Measurements from ENCODE around the gene CDRT15. TPM values are rescaled to one million over a fixed set of nuclear protein-coding genes. Genes with fewer than 3 reads are reported as not detected.
A peak's percentile ranks its signal among the peaks of the same experiment; 100 is the strongest.

CDRT15 gene
- total RNA-seq, 1 experiment from 2014 or later, result not detected

DNA sequence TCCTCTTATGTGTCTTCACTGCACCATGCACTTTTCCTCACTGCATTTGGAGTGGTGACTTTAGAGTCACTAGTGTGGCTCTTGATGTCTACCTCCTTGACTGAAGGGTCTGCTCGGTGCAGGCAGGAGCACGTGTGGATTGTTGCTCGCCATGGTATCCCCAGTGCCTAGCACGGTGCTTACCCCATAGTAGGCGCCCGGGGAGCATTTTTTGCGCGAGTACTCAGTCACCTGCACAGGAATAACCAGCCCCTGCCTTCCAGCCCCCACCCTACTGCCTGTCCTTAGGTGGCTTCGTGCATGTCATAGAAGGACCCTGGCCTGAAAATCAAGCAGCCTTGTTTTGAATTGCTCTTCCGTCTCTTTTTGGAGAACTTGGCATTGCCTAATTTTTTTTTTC is 31.3 kb downstream of the CDRT15 start:
- Histone ChIP-seq H3K4me1 (ENCODE audit: low read length) (no peaks in the 10 kb centered on the region; the same call in 1 of the 2 replicates), H3K79me2 (ENCODE audit: low read length) (0 out of 2 replicates have a peak, but pooled peaks cover 5% of the 10 kb centered on the region), H3K27me3 (ENCODE audit: low read length) (no peaks in the 10 kb centered on the region), H3K27ac (ENCODE audit: low read length) (no peak overlapping the region), H2AFZ (ENCODE audit: low read length) (no peak overlapping the region), H3K9ac (ENCODE audit: low read length) (no peak overlapping the region), H3K9me2 (replicated peaks; ENCODE audit: insufficient read depth, low read length) (no peaks in the 10 kb centered on the region), H3K9me3 (ENCODE audit: low read length) (no peaks in the 10 kb centered on the region), H3K36me3 (ENCODE audit: insufficient read depth, low read length) (no peaks in the 10 kb centered on the region), H4K20me1 (ENCODE audit: insufficient read depth, low read depth, low read length) (no peaks in the 10 kb centered on the region), H3K4me3 (ENCODE audit: low read length) (no peak overlapping the region), H3K4me2 (ENCODE audit: low read depth, low read length, poor library complexity, severe bottlenecking) (no peak overlapping the region)
- no peak for DNase-seq

- no peaks in the 10 kb centered on the region for H3K36me3 ChIP-seq (ENCODE audit: insufficient read depth, low read length)
- H3K9me2 ChIP-seq (replicated peaks; ENCODE audit: insufficient read depth, low read length), result no peaks in the 10 kb centered on the region
- H3K9ac ChIP-seq (ENCODE audit: low read length), result no peak overlapping the region
- H4K20me1 ChIP-seq (ENCODE audit: insufficient read depth, low read depth, low read length), result no peaks in the 10 kb centered on the region
- H3K4me3 ChIP-seq (ENCODE audit: low read length), result no peak overlapping the region
- H3K4me2 ChIP-seq (ENCODE audit: low read depth, low read length, poor library complexity, severe bottlenecking), result no peak overlapping the region
- H3K27ac ChIP-seq (ENCODE audit: low read length), result no peak overlapping the region
- no peak for DNase-seq
- H2AFZ ChIP-seq (ENCODE audit: low read length), result no peak overlapping the region
- no peaks in the 10 kb centered on the region; the same call in 1 of the 2 replicates for H3K4me1 ChIP-seq (ENCODE audit: low read length)
- H3K79me2 ChIP-seq (ENCODE audit: low read length), result 0 out of 2 replicates have a peak, but pooled peaks cover 9% of the 10 kb centered on the region
- no peaks in the 10 kb centered on the region for H3K9me3 ChIP-seq (ENCODE audit: low read length)
- no peaks in the 10 kb centered on the region for H3K27me3 ChIP-seq (ENCODE audit: low read length)
Measured at GRCh38 chr17:14204546-14204945, 32.1 kb downstream of the CDRT15 start.

GRCh38 chr17:14204084-14204483 is 32.6 kb downstream of the CDRT15 start:
- no peaks in the 10 kb centered on the region; the same call in 1 of the 2 replicates for H3K4me1 ChIP-seq (ENCODE audit: low read length)
- no peak overlapping the region for H3K4me3 ChIP-seq (ENCODE audit: low read length)
- no peak overlapping the region for H3K4me2 ChIP-seq (ENCODE audit: low read depth, low read length, poor library complexity, severe bottlenecking)

GRCh38 chr17:14203388-14203787 is 33.3 kb downstream of the CDRT15 start:
- DNase-seq, result peak; percentile 54
- Histone ChIP-seq H2AFZ (ENCODE audit: low read length) (no peak overlapping the region), H4K20me1 (ENCODE audit: insufficient read depth, low read depth, low read length) (no peaks in the 10 kb centered on the region), H3K36me3 (ENCODE audit: insufficient read depth, low read length) (no peaks in the 10 kb centered on the region), H3K9ac (ENCODE audit: low read length) (no peak overlapping the region), H3K79me2 (ENCODE audit: low read length) (peaks cover 15% of the 10 kb centered on the region; the same call in 1 of the 2 replicates), H3K4me3 (ENCODE audit: low read length) (no peak overlapping the region), H3K27ac (ENCODE audit: low read length) (no peak overlapping the region), H3K4me2 (ENCODE audit: low read depth, low read length, poor library complexity, severe bottlenecking) (no peak overlapping the region), H3K9me3 (ENCODE audit: low read length) (no peaks in the 10 kb centered on the region), H3K4me1 (ENCODE audit: low read length) (no peaks in the 10 kb centered on the region; the same call in 1 of the 2 replicates), H3K9me2 (replicated peaks; ENCODE audit: insufficient read depth, low read length) (no peaks in the 10 kb centered on the region), H3K27me3 (ENCODE audit: low read length) (no peaks in the 10 kb centered on the region)

More at GRCh38 chr17:14204084-14204483, 32.6 kb downstream of the CDRT15 start:
- peaks cover 10% of the 10 kb centered on the region; the same call in 1 of the 2 replicates for H3K79me2 ChIP-seq (ENCODE audit: low read length)
- no peaks in the 10 kb centered on the region for H3K9me3 ChIP-seq (ENCODE audit: low read length)
- H2AFZ ChIP-seq (ENCODE audit: low read length), result no peak overlapping the region
- H3K27me3 ChIP-seq (ENCODE audit: low read length), result no peaks in the 10 kb centered on the region
- no peak for DNase-seq
- no peak overlapping the region for H3K9ac ChIP-seq (ENCODE audit: low read length)
- no peaks in the 10 kb centered on the region for H4K20me1 ChIP-seq (ENCODE audit: insufficient read depth, low read depth, low read length)
- H3K9me2 ChIP-seq (replicated peaks; ENCODE audit: insufficient read depth, low read length), result no peaks in the 10 kb centered on the region
- H3K36me3 ChIP-seq (ENCODE audit: insufficient read depth, low read length), result no peaks in the 10 kb centered on the region
- H3K27ac ChIP-seq (ENCODE audit: low read length), result no peak overlapping the region

DNA sequence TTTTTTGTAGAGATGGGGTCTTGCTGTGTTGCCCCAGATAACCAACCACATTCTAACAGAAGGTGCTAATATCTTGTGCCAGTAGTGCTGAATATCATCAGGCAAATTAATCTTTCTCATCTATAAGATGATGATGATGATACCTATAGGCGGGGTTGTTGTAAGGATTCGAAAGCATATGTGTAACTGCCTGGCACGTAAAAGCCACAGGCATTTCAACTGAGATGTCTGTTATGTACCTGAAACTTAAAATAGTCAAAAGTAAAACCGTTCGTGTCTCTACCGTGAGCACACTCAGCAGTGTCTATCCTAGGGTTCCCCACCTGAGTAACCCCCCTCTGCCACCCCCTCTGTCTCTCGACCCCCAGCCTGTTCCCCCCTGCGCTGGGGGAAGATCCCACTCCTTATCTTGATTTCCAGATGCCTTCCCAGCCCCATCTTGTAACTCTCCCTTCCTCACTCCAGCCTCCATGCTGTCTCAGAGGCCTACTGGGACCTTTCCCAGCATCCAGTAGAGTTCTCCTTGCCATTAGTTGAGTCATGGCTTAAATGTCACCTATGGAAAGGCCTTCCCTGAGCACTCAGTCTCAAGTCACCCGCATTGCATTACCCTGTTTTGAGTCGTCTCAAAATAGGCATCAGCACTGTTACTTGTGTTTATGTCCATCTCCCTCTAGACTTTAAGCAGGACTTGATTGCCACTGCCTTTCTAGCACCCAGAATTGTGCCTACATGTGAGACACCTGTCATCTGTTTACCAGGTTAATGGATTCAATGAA is 34.1 kb downstream of the CDRT15 start:
- H3K36me3 ChIP-seq (ENCODE audit: insufficient read depth, low read length), result no peaks in the 10 kb centered on the region
- no peak overlapping the region for H2AFZ ChIP-seq (ENCODE audit: low read length)
- H3K79me2 ChIP-seq (ENCODE audit: low read length), result peaks cover 22% of the 10 kb centered on the region; the same call in 1 of the 2 replicates
- H3K27me3 ChIP-seq (ENCODE audit: low read length), result no peaks in the 10 kb centered on the region
- H3K9me3 ChIP-seq (ENCODE audit: low read length), result no peaks in the 10 kb centered on the region
- H3K9me2 ChIP-seq (replicated peaks; ENCODE audit: insufficient read depth, low read length), result no peaks in the 10 kb centered on the region
- H3K4me1 ChIP-seq (ENCODE audit: low read length), result no peaks in the 10 kb centered on the region; the same call in 1 of the 2 replicates
- H3K4me3 ChIP-seq (ENCODE audit: low read length), result no peak overlapping the region
- no peaks in the 10 kb centered on the region for H4K20me1 ChIP-seq (ENCODE audit: insufficient read depth, low read depth, low read length)
- H3K9ac ChIP-seq (ENCODE audit: low read length), result no peak overlapping the region
- H3K27ac ChIP-seq (ENCODE audit: low read length), result no peak overlapping the region
- no peak for DNase-seq
- no peak overlapping the region for H3K4me2 ChIP-seq (ENCODE audit: low read depth, low read length, poor library complexity, severe bottlenecking)

DNA sequence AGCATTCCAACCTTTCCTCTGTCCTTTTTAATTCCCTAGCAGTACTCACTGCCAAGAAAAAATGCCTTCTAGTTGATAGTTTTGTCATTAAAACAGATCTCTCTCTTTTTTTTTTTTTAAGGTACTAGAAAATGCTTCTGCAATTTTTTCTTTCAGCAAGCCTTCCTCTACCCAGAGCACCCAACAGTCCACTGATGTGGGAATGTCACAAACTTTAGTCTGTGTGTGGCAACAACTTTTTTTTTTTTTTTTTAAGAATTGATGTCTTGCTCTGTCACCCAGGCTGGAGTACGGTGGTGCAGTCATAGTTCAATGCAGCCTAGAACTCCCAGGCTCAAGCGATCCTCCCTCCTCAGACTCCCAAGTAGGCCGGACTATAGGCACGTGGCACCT is 34.7 kb downstream of the CDRT15 start:
- peaks cover 22% of the 10 kb centered on the region; the same call in 1 of the 2 replicates for H3K79me2 ChIP-seq (ENCODE audit: low read length)
- no peak overlapping the region for H3K27ac ChIP-seq (ENCODE audit: low read length)
- H3K9ac ChIP-seq (ENCODE audit: low read length), result no peak overlapping the region
- no peaks in the 10 kb centered on the region for H3K9me2 ChIP-seq (replicated peaks; ENCODE audit: insufficient read depth, low read length)
- no peak overlapping the region for H2AFZ ChIP-seq (ENCODE audit: low read length)
- no peaks in the 10 kb centered on the region; the same call in 1 of the 2 replicates for H3K4me1 ChIP-seq (ENCODE audit: low read length)
- H3K27me3 ChIP-seq (ENCODE audit: low read length), result no peaks in the 10 kb centered on the region
- no peak overlapping the region for H3K4me3 ChIP-seq (ENCODE audit: low read length)
- DNase-seq, result no peak
- H3K4me2 ChIP-seq (ENCODE audit: low read depth, low read length, poor library complexity, severe bottlenecking), result no peak overlapping the region
- H3K36me3 ChIP-seq (ENCODE audit: insufficient read depth, low read length), result no peaks in the 10 kb centered on the region
- H3K9me3 ChIP-seq (ENCODE audit: low read length), result no peaks in the 10 kb centered on the region
- no peaks in the 10 kb centered on the region for H4K20me1 ChIP-seq (ENCODE audit: insufficient read depth, low read depth, low read length)

DNA sequence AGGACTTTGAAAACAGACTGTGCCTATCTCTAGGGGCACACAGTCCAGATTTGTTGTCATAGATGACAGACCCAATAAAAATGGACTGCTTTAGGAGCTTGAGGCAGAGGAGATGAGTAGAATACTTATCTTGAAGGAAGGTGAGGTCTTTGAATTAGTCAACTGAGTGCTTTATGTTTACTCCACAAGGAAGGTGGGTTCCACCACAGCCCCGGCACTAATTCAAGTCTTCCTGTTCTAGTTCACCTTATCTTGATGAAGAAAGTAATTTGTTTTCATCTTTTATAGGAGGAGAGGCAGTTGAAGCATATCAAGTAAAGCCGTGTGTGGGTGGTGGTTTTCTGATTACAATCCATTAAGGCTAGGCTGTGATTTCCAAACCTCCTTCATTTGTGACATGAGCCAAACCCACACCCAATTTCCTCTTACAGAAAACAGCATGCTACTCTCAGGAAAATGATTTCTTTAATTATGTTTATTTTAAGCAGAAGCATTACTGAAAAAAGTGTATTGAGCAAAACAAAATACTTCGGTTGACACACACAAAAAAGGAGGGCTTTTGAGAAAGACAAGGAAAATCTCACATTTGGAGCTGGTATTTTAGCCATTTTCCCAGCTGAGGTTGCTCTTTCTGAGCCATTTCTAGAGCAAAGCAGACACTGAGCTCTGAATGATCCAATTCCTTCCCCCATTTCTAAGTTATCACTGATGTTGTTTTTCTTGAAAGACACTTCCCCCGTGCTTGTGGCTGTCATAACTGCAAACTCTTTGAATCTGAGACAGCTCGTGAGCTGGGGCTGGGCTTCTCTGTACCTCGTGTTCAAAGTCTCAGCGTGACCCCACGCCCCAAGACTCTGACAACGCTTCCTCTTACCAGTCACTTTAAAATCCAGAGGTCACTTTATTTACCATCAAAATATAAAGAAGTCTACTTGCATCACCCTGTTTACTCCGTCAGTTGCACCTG is 35.4 kb downstream of the CDRT15 start:
- peaks cover 1% of the 10 kb centered on the region for H3K4me1 ChIP-seq (ENCODE audit: low read length)

GRCh38 chr17:14200354-14200753 is 36.3 kb downstream of the CDRT15 start:
- no peak overlapping the region for H3K4me3 ChIP-seq (ENCODE audit: low read length)
- H3K36me3 ChIP-seq (ENCODE audit: insufficient read depth, low read length), result no peaks in the 10 kb centered on the region
- no peak overlapping the region for H3K9ac ChIP-seq (ENCODE audit: low read length)
- no peaks in the 10 kb centered on the region for H3K9me3 ChIP-seq (ENCODE audit: low read length)
- no peaks in the 10 kb centered on the region for H4K20me1 ChIP-seq (ENCODE audit: insufficient read depth, low read depth, low read length)
- no peak overlapping the region for H3K4me2 ChIP-seq (ENCODE audit: low read depth, low read length, poor library complexity, severe bottlenecking)
- DNase-seq, result no peak
- no peaks in the 10 kb centered on the region for H3K27me3 ChIP-seq (ENCODE audit: low read length)
- no peak overlapping the region for H2AFZ ChIP-seq (ENCODE audit: low read length)
- no peaks in the 10 kb centered on the region for H3K9me2 ChIP-seq (replicated peaks; ENCODE audit: insufficient read depth, low read length)
- H3K79me2 ChIP-seq (ENCODE audit: low read length), result peaks cover 28% of the 10 kb centered on the region; the same call in 1 of the 2 replicates
- peaks cover 5% of the 10 kb centered on the region for H3K4me1 ChIP-seq (ENCODE audit: low read length)
- no peak overlapping the region for H3K27ac ChIP-seq (ENCODE audit: low read length)

More for the DNA sequence above, 35.4 kb downstream of the CDRT15 start:
- Histone ChIP-seq H3K4me2 (ENCODE audit: low read depth, low read length, poor library complexity, severe bottlenecking) (no peak overlapping the region), H3K9me2 (replicated peaks; ENCODE audit: insufficient read depth, low read length) (no peaks in the 10 kb centered on the region), H3K36me3 (ENCODE audit: insufficient read depth, low read length) (no peaks in the 10 kb centered on the region), H3K27me3 (ENCODE audit: low read length) (no peaks in the 10 kb centered on the region), H4K20me1 (ENCODE audit: insufficient read depth, low read depth, low read length) (no peaks in the 10 kb centered on the region), H3K4me3 (ENCODE audit: low read length) (no peak overlapping the region), H3K9me3 (ENCODE audit: low read length) (no peaks in the 10 kb centered on the region), H3K79me2 (ENCODE audit: low read length) (peaks cover 22% of the 10 kb centered on the region; the same call in 1 of the 2 replicates), H2AFZ (ENCODE audit: low read length) (no peak overlapping the region), H3K9ac (ENCODE audit: low read length) (no peak overlapping the region), H3K27ac (ENCODE audit: low read length) (no peak overlapping the region)
- DNase-seq, result no peak
